Measurements from ENCODE around the gene ZNF630.
"Not testable (repeated sequence)": the region's sequence is repeated elsewhere in the genome, so short reads cannot be mapped to it uniquely, and the experiment has no call there.

Gene ZNF630

GRCh38 chrX:48071064-48071985, at the start of gene ZNF630:
ZNF630 (minus strand) TSS chrX:48071640; CDS start chrX:48066886, 4,754 bp downstream.
- peak; percentile 32 for DNase-seq (ENCODE audit: low read depth)

DNA sequence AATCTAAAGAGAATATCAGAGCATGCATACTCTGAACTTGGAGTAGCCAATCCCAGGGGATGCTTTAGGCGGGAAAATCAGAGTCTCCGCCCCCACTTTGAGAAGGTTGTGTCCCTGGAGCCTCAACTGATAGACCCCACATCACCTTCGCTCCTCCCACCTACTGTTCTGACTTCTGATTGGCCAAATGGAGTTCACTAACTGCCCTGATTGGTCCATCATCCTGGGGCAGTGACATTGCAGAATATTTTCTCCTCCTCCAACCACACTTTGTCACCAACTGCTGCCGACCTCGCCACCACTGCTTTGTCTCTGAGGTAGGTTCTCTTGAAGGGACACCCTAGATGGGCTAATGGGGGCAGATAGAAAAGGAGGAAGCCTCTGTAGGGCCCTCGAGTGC, 36.3 kb upstream of the ZNF630 start:
- no peak for DNase-seq (ENCODE audit: low read depth)

GRCh38 chrX:48102874-48103374, 31.5 kb upstream of the ZNF630 start:
- DNase-seq (ENCODE audit: low read depth) = no peak

GRCh38 chrX:48101443-48101842, 30.0 kb upstream of the ZNF630 start:
- DNase-seq (ENCODE audit: low read depth) = no peak

- DNase-seq (ENCODE audit: low read depth) = not testable (repeated sequence)
These were observed 21.1 kb upstream of the ZNF630 start for GRCh38 chrX:48092558-48092957.

GRCh38 chrX:48090123-48090522, 18.7 kb upstream of the ZNF630 start:
- no peak for DNase-seq (ENCODE audit: low read depth)

- DNase-seq (ENCODE audit: low read depth) = no peak
These were observed 14.6 kb upstream of the ZNF630 start for GRCh38 chrX:48086082-48086481.

DNA sequence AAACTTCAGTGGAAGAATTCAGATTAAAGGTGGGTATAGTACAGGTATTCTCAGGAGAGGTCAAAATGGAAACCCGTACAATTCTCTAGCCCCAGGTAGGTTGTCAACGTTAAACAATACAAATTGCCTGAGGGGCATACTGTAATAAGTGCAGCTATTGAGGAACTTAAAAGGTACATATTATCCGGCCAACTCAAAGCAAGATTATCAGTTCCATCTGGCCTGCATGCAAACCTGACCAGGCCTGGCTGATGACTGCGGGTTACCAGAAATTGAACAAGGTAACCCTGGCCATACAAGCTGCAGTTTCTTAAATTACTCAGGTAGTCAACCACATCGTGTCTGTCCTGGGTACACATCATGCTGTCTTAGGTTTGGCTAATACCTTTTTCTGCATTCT, 12.3 kb upstream of the ZNF630 start:
- DNase-seq (ENCODE audit: low read depth) = no peak

- DNase-seq (ENCODE audit: low read depth) = peak; percentile 23
These were observed 11.8 kb upstream of the ZNF630 start for GRCh38 chrX:48083212-48083611.

GRCh38 chrX:48076343-48076742, 4.9 kb upstream of the ZNF630 start:
- DNase-seq (ENCODE audit: low read depth) = no peak

GRCh38 chrX:48071986-48072605, 656 bp upstream of the ZNF630 start:
- no peak for DNase-seq (ENCODE audit: low read depth)

GRCh38 chrX:48068096-48068887, 3.1 kb downstream of the ZNF630 start:
- no peak for DNase-seq (ENCODE audit: low read depth)

DNA sequence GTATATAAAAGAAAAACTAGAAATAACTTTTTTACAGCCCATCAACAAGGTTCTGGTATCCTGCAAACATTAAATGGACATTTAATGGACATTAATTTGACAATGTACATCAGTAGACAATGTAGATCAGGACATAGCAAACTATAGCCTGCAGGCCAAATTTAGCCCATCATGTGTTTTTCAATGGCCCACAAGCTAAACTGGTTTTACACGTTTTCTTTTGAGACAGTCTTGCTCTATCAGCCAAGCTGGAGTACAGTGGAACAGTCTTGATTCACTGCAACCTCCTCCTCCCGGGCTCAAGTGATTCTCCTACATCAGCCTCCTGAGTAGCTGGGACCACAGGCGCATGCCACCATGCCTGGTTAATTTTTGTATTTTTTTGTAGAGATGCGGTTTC, 7.2 kb downstream of the ZNF630 start:
- DNase-seq (ENCODE audit: low read depth) = no peak

GRCh38 chrX:48059296-48059639, 12.2 kb downstream of the ZNF630 start:
- no peak for DNase-seq (ENCODE audit: low read depth)

DNA sequence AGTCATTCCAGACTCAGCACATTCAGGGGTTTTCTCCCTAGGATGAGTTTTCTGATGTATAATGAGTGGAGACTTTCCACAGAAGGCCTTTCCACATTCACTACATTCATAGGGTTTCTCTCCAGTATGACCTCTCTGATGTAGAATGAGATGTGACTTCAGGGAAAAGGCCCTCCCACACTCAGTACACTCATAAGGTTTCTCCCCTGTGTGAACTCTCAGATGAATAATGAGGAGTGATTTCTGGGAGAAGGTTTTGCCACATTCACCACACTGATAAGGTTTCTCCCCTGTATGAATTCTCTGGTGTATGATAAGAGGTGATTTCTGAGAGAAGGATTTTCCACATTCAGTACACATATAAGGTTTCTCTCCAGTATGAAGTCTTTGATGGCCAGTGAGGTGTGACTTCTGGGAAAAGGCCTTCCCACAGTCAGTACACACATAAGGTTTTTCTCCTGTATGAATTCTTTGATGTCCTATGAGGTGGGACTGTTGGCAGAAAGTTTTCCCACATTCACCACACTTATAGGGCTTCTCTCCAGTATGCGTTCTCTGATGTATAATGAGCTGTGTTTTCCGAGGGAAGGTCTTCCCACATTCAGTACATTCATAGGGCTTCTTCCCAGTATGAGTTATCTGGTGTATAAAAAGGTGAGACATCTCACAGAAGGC, 12.7 kb downstream of the ZNF630 start:
- no peak for DNase-seq (ENCODE audit: low read depth)

DNA sequence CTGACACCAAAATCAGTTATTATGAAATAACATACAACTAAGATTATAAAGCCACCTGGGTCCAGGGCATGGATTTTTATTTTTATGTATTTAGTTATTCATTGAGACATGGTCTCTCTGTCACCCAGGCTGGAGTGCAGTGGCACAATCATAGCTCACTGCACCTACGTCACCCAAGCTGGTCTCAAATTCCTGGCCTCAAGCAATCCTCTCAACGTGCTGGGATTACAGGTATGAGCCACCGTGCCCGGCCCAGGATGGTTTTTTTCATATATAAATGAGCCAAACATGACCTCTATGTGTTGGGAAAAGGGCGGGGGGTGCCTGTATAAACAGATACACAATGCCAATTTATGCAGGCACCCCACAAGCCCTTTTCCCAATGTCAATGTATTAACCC, 24.6 kb downstream of the ZNF630 start:
- no peak for DNase-seq (ENCODE audit: low read depth)

GRCh38 chrX:48045410-48046311, 25.8 kb downstream of the ZNF630 start:
- no peak for DNase-seq (ENCODE audit: low read depth)

GRCh38 chrX:48043056-48043455, 28.4 kb downstream of the ZNF630 start:
- no peak for DNase-seq (ENCODE audit: low read depth)

DNA sequence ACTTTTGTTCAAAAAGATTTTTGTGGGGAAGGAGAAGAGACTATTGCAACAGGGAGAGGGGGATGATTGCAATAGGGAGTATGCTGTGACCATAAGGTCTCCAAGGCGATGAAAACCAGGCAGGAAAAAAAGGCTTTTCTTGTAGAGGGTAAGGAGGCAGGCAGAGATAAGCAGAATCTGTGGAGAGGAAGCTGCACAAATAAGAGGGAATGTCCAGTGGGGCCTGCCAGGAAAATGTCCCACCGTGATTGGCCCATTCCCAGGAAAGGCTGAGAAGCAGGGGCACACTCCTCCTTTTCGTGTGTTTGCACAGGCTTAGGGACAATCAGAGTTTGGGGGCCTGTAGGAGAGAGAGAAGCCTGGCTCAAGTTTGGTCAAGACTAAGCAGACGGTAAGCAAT, 35.5 kb downstream of the ZNF630 start:
- no peak for DNase-seq (ENCODE audit: low read depth)

GRCh38 chrX:48030641-48031173, 40.7 kb downstream of the ZNF630 start:
- DNase-seq (ENCODE audit: low read depth) = not testable (repeated sequence)

DNA sequence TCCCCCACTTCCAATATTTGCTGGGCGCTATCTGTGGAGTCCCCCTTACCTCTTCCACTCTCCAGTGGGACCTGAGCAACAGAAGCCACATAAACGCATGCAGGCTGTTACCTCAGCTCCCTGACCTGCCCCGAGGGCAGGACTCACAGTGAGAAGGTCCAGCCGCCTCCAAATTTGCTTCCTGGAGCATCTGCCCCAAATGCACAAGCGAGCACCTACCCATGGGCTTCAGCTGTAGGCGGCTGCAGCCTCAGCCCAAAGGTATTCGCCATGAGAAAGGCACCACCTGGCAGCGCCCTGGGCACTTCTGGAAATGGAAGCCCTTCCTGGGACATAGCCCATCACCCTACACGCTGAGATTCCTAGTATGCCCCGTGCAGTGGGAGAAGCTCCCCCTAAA, 41.2 kb downstream of the ZNF630 start:
- DNase-seq (ENCODE audit: low read depth) = no peak

All from activated T-cell treated with anti-CD3 and anti-CD28 coated beads for 1 hour (primary cell).